ENCODE measurements around the gene ERG.
A peak's percentile ranks its signal among the peaks of the same experiment; 100 is the strongest.

Gene ERG

DNA sequence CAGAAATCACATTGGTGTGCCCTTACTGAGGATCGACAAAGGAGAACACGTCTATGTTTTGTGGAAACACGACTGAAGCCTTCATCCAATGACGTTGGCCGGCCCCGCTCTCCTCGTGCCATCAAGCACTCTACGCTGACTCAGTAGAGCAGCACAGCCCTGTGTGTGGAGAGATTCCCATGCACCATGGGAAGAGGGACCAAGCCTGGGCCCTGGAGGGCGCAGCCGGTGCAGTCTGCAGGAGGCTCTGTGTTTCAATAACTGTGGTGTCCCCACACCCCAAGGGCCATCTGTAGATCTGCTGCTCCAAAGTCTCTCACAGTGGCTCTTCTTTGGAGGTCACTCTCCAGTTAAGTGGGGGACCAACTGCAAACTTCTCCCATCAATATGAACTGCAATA is 144.0 kb downstream of the ERG start:
- FAIRE-seq (no peak), DNase-seq (ENCODE audit: insufficient read length, low spot score) (no peak)
- TF ChIP-seq, protein P1, sequence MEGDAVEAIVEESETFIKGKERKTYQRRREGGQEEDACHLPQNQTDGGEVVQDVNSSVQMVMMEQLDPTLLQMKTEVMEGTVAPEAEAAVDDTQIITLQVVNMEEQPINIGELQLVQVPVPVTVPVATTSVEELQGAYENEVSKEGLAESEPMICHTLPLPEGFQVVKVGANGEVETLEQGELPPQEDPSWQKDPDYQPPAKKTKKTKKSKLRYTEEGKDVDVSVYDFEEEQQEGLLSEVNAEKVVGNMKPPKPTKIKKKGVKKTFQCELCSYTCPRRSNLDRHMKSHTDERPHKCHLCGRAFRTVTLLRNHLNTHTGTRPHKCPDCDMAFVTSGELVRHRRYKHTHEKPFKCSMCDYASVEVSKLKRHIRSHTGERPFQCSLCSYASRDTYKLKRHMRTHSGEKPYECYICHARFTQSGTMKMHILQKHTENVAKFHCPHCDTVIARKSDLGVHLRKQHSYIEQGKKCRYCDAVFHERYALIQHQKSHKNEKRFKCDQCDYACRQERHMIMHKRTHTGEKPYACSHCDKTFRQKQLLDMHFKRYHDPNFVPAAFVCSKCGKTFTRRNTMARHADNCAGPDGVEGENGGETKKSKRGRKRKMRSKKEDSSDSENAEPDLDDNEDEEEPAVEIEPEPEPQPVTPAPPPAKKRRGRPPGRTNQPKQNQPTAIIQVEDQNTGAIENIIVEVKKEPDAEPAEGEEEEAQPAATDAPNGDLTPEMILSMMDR (IDR thresholded peaks at IDR 0.05; ENCODE audit: insufficient read depth, missing control alignments) = no peak

DNA sequence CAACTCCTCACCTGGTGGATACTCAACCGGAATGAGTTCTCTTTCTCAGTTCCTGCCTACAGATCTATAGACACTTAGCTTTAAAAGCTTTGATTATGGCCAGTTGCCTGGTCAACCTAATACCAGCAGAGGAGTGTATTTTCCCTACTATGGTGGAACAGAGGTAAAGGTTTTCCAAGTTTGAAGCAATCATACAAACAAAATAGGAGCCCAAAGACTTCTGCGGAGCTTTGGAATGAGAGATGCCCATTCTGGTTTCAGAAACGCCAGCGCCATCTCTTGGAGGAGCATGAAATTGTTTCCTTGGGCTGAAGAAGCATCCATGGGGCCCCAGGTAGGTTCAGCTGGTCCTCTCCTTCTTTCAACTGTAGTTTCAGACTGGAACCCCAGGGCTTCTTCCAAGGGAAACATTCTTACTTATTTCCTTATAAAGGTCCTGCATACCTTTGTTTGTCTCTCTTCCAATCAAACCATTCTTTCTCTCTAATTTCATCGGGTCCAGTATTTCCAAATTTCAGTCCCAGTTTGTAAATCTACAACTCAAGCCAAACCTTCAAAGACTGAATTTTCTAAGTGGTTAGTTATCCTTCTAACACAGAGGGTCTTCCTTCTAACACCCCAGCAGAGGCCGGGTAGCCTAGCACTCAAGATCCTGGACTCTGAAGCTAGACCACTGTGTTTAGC is 145.6 kb downstream of the ERG start:
- FAIRE-seq (no peak), DNase-seq (ENCODE audit: insufficient read length, low spot score) (peak; percentile 44)
- TF ChIP-seq, protein P1 (IDR thresholded peaks at IDR 0.05; ENCODE audit: insufficient read depth, missing control alignments) = peak; percentile 44

DNA sequence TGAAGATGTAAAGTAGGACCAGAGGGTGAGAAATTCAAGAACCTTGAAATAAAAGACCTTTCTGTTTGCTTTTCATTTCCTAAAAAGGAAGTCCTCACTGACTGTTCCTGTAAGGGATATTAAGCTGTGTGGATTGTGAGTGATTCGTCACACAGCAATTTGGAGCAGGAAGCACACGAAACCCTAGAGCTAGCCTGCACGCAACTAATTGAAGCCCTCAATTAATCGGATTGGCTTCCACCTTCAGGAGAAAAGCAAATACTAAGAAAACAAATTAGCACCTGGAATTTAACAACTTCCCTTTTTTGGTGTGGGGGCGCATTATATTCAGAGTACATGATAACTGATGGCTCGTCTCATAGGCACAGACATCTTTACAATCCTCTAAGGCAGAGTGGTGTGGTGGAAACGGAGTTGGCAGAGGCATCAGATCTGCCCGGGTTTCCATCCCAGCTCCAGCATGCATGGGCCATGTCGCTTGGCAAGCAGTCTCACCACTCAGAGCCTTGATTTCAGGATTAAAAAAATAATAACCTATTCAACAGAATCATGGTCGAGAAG is 146.2 kb downstream of the ERG start:
- no peak for DNase-seq (ENCODE audit: insufficient read length, low spot score)
- no peak for FAIRE-seq
- TF ChIP-seq, protein P1 (IDR thresholded peaks at IDR 0.05; ENCODE audit: insufficient read depth, missing control alignments) = no peak

DNA sequence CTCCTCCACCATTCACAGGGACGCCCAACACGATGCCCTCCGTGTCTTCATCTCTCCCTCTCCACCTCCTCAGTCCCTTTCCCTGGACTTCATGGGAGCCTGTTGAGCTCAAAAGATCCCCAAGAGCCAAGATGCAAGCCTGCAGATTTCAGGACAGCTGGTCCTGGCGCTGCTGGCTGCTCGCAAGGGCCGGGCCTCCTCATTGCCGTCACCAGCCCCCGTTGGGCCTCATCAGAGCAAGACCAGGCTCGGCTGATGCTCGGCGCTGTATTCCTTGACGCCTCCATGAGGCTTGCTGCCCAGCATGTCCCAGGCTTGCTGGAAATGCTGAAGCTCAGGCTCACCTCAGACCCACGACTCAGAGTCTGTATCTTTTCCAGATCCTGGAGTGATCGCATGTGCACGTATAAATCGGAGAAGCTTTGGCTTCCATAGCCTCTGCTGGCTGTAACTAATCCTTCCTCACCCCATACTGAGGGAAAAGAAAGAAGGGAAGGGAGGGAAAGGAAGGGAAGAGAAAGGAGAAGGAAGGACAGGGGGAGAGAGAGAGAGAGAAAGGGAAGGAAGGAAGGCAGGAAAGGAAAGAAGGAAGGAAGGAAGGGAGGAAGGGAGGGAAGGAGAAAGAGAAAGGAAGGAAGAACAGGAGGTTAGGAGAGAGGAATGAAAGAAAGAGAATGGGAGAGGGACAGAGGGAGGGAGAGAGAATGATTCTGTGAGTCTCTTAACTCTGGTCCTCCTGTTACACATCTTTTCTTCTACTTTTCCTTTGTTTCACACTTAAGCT is 146.9 kb downstream of the ERG start:
- FAIRE-seq = no peak
- DNase-seq (ENCODE audit: insufficient read length, low spot score) = no peak
- TF ChIP-seq, protein P1 (IDR thresholded peaks at IDR 0.05; ENCODE audit: insufficient read depth, missing control alignments) = no peak

DNA sequence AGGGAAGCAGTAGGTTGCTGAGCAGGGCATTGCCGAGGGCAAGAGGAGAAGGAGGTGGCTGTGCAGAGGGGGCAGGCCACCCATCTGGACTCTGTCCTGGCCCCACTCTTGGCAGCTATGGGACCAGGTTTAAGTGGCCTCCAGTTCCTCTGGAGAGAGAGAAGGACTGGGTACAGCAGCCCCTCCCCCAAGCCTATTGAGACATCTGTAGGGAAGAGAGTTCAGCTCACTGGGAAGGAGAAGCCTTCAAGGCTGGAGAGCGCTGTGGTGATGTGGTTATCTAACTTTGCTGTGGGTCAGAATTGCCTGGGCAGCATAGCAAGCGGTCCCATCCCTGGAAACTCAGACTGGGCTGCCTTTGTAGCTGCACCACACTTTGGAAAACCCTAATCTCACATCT is 147.6 kb downstream of the ERG start:
- TF ChIP-seq, protein P1 (IDR thresholded peaks at IDR 0.05; ENCODE audit: insufficient read depth, missing control alignments) = no peak
- FAIRE-seq = no peak
- no peak for DNase-seq (ENCODE audit: insufficient read length, low spot score)

DNA sequence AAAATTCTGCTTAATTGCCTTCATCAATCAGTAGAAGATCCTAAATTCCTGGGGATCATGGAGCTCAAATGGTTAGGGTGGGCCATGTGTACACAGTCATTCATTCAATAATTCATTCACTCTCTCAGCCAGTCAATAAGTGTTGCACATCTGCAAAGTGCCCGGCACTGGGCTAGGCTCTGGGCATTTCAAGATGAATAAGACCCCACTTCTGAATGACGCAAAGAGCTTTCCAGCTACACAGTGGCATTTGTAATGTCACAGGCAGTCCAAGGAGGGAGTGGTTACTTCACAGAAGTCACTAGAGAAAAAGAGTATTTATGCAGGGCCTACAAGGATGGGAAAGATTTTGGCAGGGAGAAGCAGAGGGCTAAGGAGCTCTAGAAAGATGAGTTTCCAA is 148.3 kb downstream of the ERG start:
- DNase-seq (ENCODE audit: insufficient read length, low spot score) = no peak
- no peak for FAIRE-seq
- TF ChIP-seq, protein P1 (IDR thresholded peaks at IDR 0.05; ENCODE audit: insufficient read depth, missing control alignments) = no peak

All from D721Med (cell line).